HCT116 (cell line): ENCODE data around the gene TIMM17A. TPM values are rescaled to one million over a fixed set of nuclear protein-coding genes. Genes with fewer than 3 reads are reported as not detected.

Experiments
- ATAC-seq: fragments of 200-7000 bp; cut with Tn5 transposase; 2 replicates; pipeline ENCODE4 v1.9.1; 2020; ENCODE audit warnings: mild to moderate bottlenecking, moderate library complexity
- BruUV-seq: library from RNA; stranded (reverse); fragments of 400-500 nt; replicated peaks from 2 replicates; lab custom pipeline; 2021; lab: Mats Ljungman, UMichigan
- CTCF ChIA-PET: fragments of 300-600 bp; sonication (Branson Sonifier 250); formaldehyde crosslinking; loops from one replicate; lab custom pipeline; 2021; ENCODE audit warnings: antibody characterized with exemption; lab: Charles Lee
- POLR2A ChIA-PET: fragments of 300-600, 350-600 bp; sonication (Branson Sonifier 250); formaldehyde crosslinking; loops from one replicate; lab custom pipeline; 2021; ENCODE audit warnings: antibody characterized with exemption; lab: Charles Lee
- RAD21 ChIA-PET, 2 experiments: fragments of 300-600 bp; sonication (Branson Sonifier 250); formaldehyde crosslinking; loops; one replicate each; lab custom pipeline; 2023; ENCODE audit warnings: low total read pairs in 2 of 2; ENCODE audit not compliant: uncharacterized antibody in 2 of 2, unreplicated experiment in 2 of 2, low non-redundant PET in 1 of 2; lab: Charles Lee
- DNase-seq: peaks from one replicate; pipeline ENCODE4 v3.0.0-alpha.2; 2010; ENCODE audit warnings: low read depth, low spot score
- H2AFZ ChIP-seq: fragments of 200-600 bp; shearing (Covaris generic), sonication (generic); 2 replicates; pipeline ENCODE4 v1.6.1; 2017; ENCODE audit warnings: low read depth, mixed run types, mixed read lengths, antibody characterized with exemption, low read length; ENCODE audit not compliant: poor library complexity, severe bottlenecking
- H3K27ac ChIP-seq: 2 replicates; pipeline ENCODE4 v1.5.1; 2012; ENCODE audit warnings: low read depth, low read length
- H3K27me3 ChIP-seq: fragments of 200-600 bp; sonication (generic); 2 replicates; pipeline ENCODE4 v1.6.1; 2016; ENCODE audit warnings: mixed run types, low read length, mixed read lengths; ENCODE audit not compliant: insufficient read depth
- H3K36me3 ChIP-seq, 2 experiments: fragments of 200-500 bp in 1 of 2; fragments of 200-600 bp in 1 of 2; sonication (Bioruptor generic) in 1 of 2; sonication (generic) in 1 of 2; 2 replicates each; pipeline versions ENCODE4 v1.5.1 to v1.6.1; 2014 to 2016; ENCODE audit warnings: low read length in 2 of 2, inconsistent platforms in 1 of 2, mixed read lengths in 1 of 2, mixed run types in 1 of 2; ENCODE audit not compliant: insufficient read depth in 2 of 2, control insufficient read depth in 1 of 2
- H3K4me1 ChIP-seq, 2 experiments: fragments of 200-600 bp in 1 of 2; sonication (generic) in 1 of 2; 2 replicates each; pipeline versions ENCODE4 v1.5.1 to v1.6.1; 2012 to 2017; ENCODE audit warnings: low read length in 2 of 2, inconsistent platforms in 1 of 2, mild to moderate bottlenecking in 1 of 2, mixed read lengths in 1 of 2, mixed run types in 1 of 2, moderate library complexity in 1 of 2; ENCODE audit not compliant: insufficient read depth in 2 of 2, control insufficient read depth in 1 of 2
- H3K4me2 ChIP-seq: fragments of 200-600 bp; sonication (generic); 2 replicates; pipeline ENCODE4 v1.6.1; 2017; ENCODE audit warnings: mixed run types, low read length, mixed read lengths
- H3K4me3 ChIP-seq, 2 experiments: fragments of 200-600 bp in 1 of 2; sonication (generic) in 1 of 2; replicated peaks in 1 of 2; 2 replicates each; pipeline ENCODE4 v1.5.1; 2011 to 2016; ENCODE audit warnings: low read length in 2 of 2, control low read depth in 1 of 2, low read depth in 1 of 2, mild to moderate bottlenecking in 1 of 2, mixed read lengths in 1 of 2, mixed run types in 1 of 2
- H3K79me2 ChIP-seq: fragments of 200-600 bp; sonication (generic); 2 replicates; pipeline ENCODE4 v1.6.1; 2017; ENCODE audit warnings: mild to moderate bottlenecking, mixed run types, low read length, moderate library complexity, mixed read lengths; ENCODE audit not compliant: insufficient read depth
- H3K9ac ChIP-seq: fragments of 200-600 bp; sonication (generic); 2 replicates; pipeline ENCODE4 v1.6.1; 2016; ENCODE audit warnings: low read length, mixed read lengths
- H3K9me2 ChIP-seq: fragments of 200-600 bp; sonication (generic), shearing (Covaris generic); 2 replicates; pipeline ENCODE4 v1.6.1; 2017; ENCODE audit warnings: mixed run types, mild to moderate bottlenecking, moderate library complexity; ENCODE audit not compliant: insufficient read depth
- H3K9me3 ChIP-seq, 2 experiments: fragments of 200-500 bp in 1 of 2; fragments of 200-600 bp in 1 of 2; sonication (Bioruptor generic) in 1 of 2; sonication (generic) in 1 of 2; 2 replicates each; pipeline ENCODE4 v1.6.1; 2014 to 2017; ENCODE audit warnings: low read length in 2 of 2, mixed read lengths in 2 of 2, inconsistent platforms in 1 of 2, low read depth in 1 of 2, mild to moderate bottlenecking in 1 of 2, mixed run types in 1 of 2, moderate library complexity in 1 of 2; ENCODE audit not compliant: control insufficient read depth in 1 of 2, insufficient read depth in 1 of 2
- H4K20me1 ChIP-seq: fragments of 200-600 bp; sonication (generic), shearing (Covaris generic); 2 replicates; pipeline ENCODE4 v1.6.1; 2017; ENCODE audit warnings: mixed run types, mild to moderate bottlenecking, moderate library complexity; ENCODE audit not compliant: insufficient read depth
- ELF1 ChIP-seq: IDR thresholded peaks from 2 replicates; pipeline ENCODE4 v1.6.1; 2012; ENCODE audit warnings: low read depth, borderline replicate concordance
- EZH2phosphoT487 ChIP-seq: fragments of 200-600 bp; IDR thresholded peaks from 2 replicates; pipeline ENCODE4 v1.6.1; 2018; ENCODE audit warnings: antibody characterized with exemption, borderline replicate concordance
- POLR2A ChIP-seq: IDR thresholded peaks from 2 replicates; pipeline ENCODE4 v1.7.0; 2011; ENCODE audit warnings: borderline replicate concordance; ENCODE audit not compliant: insufficient read depth, insufficient read length; ENCODE audit errors: extremely low read depth
- SIN3A ChIP-seq: IDR thresholded peaks from 2 replicates; pipeline ENCODE4 v1.6.1; 2012; ENCODE audit warnings: low read depth
- YY1 ChIP-seq: IDR thresholded peaks from 2 replicates; pipeline ENCODE4 v1.6.1; 2011; ENCODE audit warnings: low read length, low read depth, moderate library complexity, mild to moderate bottlenecking; ENCODE audit not compliant: insufficient replicate concordance; ENCODE audit errors: extremely low read depth
- intact Hi-C: fragments of 100-400 bp; cut with micrococcal nuclease; formaldehyde crosslinking; loops from 2 replicates; pipeline ENCODE4 v1.10.0; 2022
- total RNA-seq: library from RNA; stranded (reverse); gene quantifications from one replicate; pipeline ENCODE4 v1.2.1, GENCODE V29; 2021; ENCODE audit not compliant: unreplicated experiment
- TF ChIP-seq, protein P1 (sequence below): IDR thresholded peaks from 2 replicates; pipeline ENCODE4 v1.6.1; 2012
- TF ChIP-seq, protein P2 (sequence below): IDR thresholded peaks from 2 replicates; pipeline ENCODE4 v1.6.1; 2011; ENCODE audit warnings: mild to moderate bottlenecking, low read length, moderate library complexity; ENCODE audit not compliant: insufficient replicate concordance; ENCODE audit errors: extremely low read depth
- TF ChIP-seq, protein P3 (sequence below), 3 experiments: fragments of 200-600 bp in 1 of 3; sonication (generic) in 1 of 3; IDR thresholded peaks in 2 of 3; conservative IDR thresholded peaks in 1 of 3; 2 replicates each; pipeline ENCODE4 v1.5.1; 2012 to 2017; ENCODE audit warnings: low read depth in 2 of 3, low read length in 2 of 3, antibody characterized with exemption in 1 of 3, borderline replicate concordance in 1 of 3, control low read depth in 1 of 3, mild to moderate bottlenecking in 1 of 3, mixed read lengths in 1 of 3, mixed run types in 1 of 3, moderate library complexity in 1 of 3; ENCODE audit not compliant: insufficient read depth in 1 of 3

The TIMM17A gene
- total RNA-seq, 1 experiment from 2014 or later = 100 TPM

DNA sequence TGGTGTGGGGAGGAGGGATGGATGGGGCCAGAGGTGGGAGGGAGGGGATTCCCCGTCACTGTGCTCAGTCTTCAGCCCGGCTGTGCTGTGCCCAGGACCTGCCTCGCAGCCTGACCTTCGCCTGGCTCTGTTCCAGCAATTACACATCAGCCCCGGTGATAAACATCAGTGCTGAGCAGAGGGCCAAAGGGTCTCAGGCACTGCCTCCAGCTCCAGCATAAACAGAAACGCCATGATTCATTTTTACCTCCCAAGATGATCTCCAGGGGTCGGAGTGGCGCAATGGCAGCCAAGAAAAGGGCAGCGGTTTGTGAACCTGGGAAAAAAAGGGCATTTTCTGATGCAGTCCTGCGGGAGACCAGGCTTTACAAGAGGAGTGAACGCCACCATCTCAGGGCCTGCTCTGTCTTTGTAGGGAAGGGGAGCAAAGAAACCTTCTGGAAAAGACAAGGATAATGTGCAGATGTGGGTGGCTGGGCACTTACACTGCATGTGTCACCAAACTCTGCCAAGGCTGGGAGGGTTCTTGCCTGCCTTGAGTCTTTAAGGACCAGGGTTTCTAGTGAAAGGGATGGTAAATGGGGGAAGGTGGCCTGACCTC is 38.6 kb upstream of the TIMM17A start:
- no peak overlapping the region for H2AFZ ChIP-seq
- ATAC-seq (no peak), DNase-seq (no peak)
- H3K36me3 ChIP-seq = no peaks in the 10 kb centered on the region
- no peak overlapping the region for H3K4me3 ChIP-seq
- no peak overlapping the region for H3K4me2 ChIP-seq
- no peak overlapping the region for H3K9ac ChIP-seq
- H3K9me3 ChIP-seq = no peaks in the 10 kb centered on the region
- ChIA-PET POLR2A (no interaction called here), RAD21 (no interaction called here), CTCF (no interaction called here)
- no peaks in the 10 kb centered on the region for H3K79me2 ChIP-seq
- no peaks in the 10 kb centered on the region for H3K27me3 ChIP-seq
- no TSS peak for BruUV-seq
- TF ChIP-seq YY1 (no peak), EZH2phosphoT487 (no peak), POLR2A (no peak)
- TF ChIP-seq, protein P1, sequence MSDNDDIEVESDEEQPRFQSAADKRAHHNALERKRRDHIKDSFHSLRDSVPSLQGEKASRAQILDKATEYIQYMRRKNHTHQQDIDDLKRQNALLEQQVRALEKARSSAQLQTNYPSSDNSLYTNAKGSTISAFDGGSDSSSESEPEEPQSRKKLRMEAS = no peak
- H3K27ac ChIP-seq = no peak overlapping the region
- H3K4me1 ChIP-seq = peaks cover 5 to 14% of the 10 kb centered on the region in 2 experiments; a peak in 3 of 4 replicates
- intact Hi-C loops = no loop called here
- H3K9me2 ChIP-seq = no peaks in the 10 kb centered on the region
- no peaks in the 10 kb centered on the region for H4K20me1 ChIP-seq

DNA sequence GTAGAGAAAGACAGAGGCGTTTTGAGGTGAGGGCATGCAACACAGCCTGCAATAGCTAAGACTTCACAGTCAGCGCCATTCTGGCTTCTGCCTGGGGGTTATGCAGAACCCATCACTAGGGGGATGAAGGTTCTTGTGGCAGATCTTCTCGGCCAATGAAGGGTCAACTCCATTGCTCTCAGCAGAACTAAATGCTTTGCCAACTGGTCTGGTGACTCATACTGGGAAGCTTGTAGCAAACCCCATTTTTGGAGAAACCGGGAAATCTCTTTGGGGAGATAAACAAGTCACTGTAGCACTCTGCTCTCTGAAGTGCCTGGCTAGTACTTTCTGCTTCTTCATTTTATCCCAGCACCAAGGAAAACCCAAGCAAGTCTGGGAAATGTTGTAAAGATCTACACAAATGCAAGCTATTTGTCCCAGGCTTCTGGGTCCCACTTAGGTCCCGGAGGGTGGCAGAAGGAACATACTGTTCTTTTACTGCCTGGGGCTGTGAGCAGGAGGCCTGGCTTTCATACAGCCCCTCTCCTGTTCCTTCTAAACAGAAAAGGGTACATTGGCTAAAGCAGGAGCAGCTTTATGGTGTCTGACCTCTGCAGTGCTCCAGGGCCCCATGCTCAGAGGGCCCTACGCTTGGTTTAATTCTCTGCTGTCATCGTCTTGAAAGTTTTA is 37.8 kb upstream of the TIMM17A start:
- Histone ChIP-seq H3K4me1 (peaks cover 5 to 14% of the 10 kb centered on the region in 2 experiments; a peak in 3 of 4 replicates), H2AFZ (no peak overlapping the region), H3K9me3 (no peaks in the 10 kb centered on the region), H3K36me3 (no peaks in the 10 kb centered on the region), H3K27me3 (no peaks in the 10 kb centered on the region), H3K79me2 (no peaks in the 10 kb centered on the region), H3K4me2 (no peak overlapping the region), H3K9me2 (no peaks in the 10 kb centered on the region), H3K4me3 (no peak overlapping the region), H3K9ac (no peak overlapping the region), H4K20me1 (no peaks in the 10 kb centered on the region), H3K27ac (no peak overlapping the region)
- ChIA-PET POLR2A (no interaction called here), RAD21 (no interaction called here), CTCF (no interaction called here)
- no TSS peak for BruUV-seq
- ATAC-seq (peak; percentile 25; the same call in 1 of the 2 replicates), DNase-seq (no peak)
- intact Hi-C loops = no loop called here
- TF ChIP-seq, protein P2, sequence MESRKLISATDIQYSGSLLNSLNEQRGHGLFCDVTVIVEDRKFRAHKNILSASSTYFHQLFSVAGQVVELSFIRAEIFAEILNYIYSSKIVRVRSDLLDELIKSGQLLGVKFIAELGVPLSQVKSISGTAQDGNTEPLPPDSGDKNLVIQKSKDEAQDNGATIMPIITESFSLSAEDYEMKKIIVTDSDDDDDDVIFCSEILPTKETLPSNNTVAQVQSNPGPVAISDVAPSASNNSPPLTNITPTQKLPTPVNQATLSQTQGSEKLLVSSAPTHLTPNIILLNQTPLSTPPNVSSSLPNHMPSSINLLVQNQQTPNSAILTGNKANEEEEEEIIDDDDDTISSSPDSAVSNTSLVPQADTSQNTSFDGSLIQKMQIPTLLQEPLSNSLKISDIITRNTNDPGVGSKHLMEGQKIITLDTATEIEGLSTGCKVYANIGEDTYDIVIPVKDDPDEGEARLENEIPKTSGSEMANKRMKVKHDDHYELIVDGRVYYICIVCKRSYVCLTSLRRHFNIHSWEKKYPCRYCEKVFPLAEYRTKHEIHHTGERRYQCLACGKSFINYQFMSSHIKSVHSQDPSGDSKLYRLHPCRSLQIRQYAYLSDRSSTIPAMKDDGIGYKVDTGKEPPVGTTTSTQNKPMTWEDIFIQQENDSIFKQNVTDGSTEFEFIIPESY = no peak
- TF ChIP-seq ELF1 (no peak), SIN3A (no peak)
- TF ChIP-seq, protein P3, sequence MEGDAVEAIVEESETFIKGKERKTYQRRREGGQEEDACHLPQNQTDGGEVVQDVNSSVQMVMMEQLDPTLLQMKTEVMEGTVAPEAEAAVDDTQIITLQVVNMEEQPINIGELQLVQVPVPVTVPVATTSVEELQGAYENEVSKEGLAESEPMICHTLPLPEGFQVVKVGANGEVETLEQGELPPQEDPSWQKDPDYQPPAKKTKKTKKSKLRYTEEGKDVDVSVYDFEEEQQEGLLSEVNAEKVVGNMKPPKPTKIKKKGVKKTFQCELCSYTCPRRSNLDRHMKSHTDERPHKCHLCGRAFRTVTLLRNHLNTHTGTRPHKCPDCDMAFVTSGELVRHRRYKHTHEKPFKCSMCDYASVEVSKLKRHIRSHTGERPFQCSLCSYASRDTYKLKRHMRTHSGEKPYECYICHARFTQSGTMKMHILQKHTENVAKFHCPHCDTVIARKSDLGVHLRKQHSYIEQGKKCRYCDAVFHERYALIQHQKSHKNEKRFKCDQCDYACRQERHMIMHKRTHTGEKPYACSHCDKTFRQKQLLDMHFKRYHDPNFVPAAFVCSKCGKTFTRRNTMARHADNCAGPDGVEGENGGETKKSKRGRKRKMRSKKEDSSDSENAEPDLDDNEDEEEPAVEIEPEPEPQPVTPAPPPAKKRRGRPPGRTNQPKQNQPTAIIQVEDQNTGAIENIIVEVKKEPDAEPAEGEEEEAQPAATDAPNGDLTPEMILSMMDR (IDR thresholded peaks at IDR 0.05 in 2 of 3, conservative IDR thresholded peaks at IDR 0.05 in 1 of 3; ENCODE audit: borderline replicate concordance in 1 of 3, insufficient read depth in 1 of 3, low read depth in 2 of 3, low read length in 2 of 3) = no peak
